Measurements from ENCODE around the gene MACROD2.
"Not testable (repeated sequence)": the region's sequence is repeated elsewhere in the genome, so short reads cannot be mapped to it uniquely, and the experiment has no call there.

The MACROD2 gene

DNA sequence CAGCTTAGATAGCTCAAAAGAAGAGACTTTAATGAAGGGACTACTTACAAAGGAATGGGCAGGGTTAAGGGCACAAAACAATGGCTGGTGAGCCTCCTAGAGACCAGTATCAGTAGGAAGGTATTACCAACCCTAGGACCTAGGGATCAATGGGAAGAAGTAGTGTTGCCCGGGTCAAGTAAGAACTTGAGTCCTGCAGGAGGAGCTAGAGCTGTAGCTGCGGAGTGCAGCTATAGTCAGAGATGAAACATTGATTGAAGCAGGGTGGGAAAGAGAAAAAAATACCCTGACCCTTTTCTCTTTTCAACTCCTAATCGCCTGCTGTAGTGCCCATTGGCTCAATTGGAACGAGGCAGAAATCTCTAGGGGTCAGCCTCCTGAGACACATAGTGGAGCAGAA is 198.1 kb downstream of the MACROD2 start:
- no peak overlapping the region for H3K9ac ChIP-seq (ENCODE audit: low read depth, low read length)
- H3K4me2 ChIP-seq (ENCODE audit: low read length): no peak overlapping the region
- H3K4me3 ChIP-seq (ENCODE audit: low read length): no peak overlapping the region
- no peaks in the 10 kb centered on the region for H3K27me3 ChIP-seq (ENCODE audit: control insufficient read depth, insufficient read depth, low read length)
- H3K4me1 ChIP-seq (ENCODE audit: control insufficient read depth, insufficient read depth, low read length): peaks cover 12% of the 10 kb centered on the region
- H3K36me3 ChIP-seq (ENCODE audit: insufficient read depth, low read length): no peaks in the 10 kb centered on the region
- H3K9me3 ChIP-seq (replicated peaks; ENCODE audit: low read length): no peaks in the 10 kb centered on the region

DNA sequence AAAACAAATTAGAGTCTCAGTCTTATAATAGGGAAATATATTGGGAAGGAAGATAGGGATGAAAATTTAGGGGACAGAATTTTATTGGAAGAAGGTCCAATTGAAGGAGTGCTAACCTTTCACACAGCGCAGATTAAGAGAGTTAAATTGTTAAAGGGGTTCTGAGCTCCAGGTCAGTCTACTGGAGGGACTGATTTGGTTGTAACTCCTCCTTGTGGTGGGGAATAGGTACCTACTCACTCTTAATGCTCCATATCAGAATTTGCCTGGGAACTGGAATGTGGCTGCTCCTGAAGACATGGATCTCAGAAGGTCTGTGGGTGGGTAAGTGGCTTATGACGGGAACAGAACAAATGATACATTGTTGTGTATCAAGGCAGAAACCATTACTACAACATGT is 198.6 kb downstream of the MACROD2 start:
- H3K9me3 ChIP-seq (replicated peaks; ENCODE audit: low read length): no peaks in the 10 kb centered on the region

DNA sequence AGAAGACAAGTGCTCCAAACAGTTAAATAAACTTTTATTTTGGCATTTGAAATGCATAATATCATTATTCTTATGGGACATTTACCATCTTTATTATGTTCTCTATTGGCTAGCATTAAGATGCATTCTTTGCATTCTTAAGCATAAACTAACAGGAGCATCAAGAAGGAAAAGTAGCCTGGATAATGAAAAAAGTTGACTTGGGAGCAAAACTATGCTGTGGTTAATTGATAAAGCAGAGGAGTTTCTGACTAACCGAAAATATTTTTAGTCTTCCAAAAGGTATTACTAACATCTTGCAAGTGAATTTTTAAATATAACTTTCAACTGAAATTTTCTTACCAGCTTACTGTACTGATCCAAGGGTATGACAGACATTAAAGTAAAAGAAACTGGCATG is 201.8 kb downstream of the MACROD2 start:
- H3K9ac ChIP-seq (ENCODE audit: low read depth, low read length): no peak overlapping the region
- no peak overlapping the region for H3K4me2 ChIP-seq (ENCODE audit: low read length)
- H3K36me3 ChIP-seq (ENCODE audit: insufficient read depth, low read length): no peaks in the 10 kb centered on the region
- no peaks in the 10 kb centered on the region for H3K9me3 ChIP-seq (replicated peaks; ENCODE audit: low read length)
- H3K27me3 ChIP-seq (ENCODE audit: control insufficient read depth, insufficient read depth, low read length): no peaks in the 10 kb centered on the region
- no peak overlapping the region for H3K4me3 ChIP-seq (ENCODE audit: low read length)
- peaks cover 12% of the 10 kb centered on the region for H3K4me1 ChIP-seq (ENCODE audit: control insufficient read depth, insufficient read depth, low read length)

More for the DNA sequence above, 198.6 kb downstream of the MACROD2 start:
- Histone ChIP-seq H3K27me3 (ENCODE audit: control insufficient read depth, insufficient read depth, low read length) (no peaks in the 10 kb centered on the region), H3K4me2 (ENCODE audit: low read length) (no peak overlapping the region), H3K4me1 (ENCODE audit: control insufficient read depth, insufficient read depth, low read length) (peaks cover 12% of the 10 kb centered on the region), H3K9ac (ENCODE audit: low read depth, low read length) (no peak overlapping the region), H3K36me3 (ENCODE audit: insufficient read depth, low read length) (no peaks in the 10 kb centered on the region), H3K4me3 (ENCODE audit: low read length) (no peak overlapping the region)

DNA sequence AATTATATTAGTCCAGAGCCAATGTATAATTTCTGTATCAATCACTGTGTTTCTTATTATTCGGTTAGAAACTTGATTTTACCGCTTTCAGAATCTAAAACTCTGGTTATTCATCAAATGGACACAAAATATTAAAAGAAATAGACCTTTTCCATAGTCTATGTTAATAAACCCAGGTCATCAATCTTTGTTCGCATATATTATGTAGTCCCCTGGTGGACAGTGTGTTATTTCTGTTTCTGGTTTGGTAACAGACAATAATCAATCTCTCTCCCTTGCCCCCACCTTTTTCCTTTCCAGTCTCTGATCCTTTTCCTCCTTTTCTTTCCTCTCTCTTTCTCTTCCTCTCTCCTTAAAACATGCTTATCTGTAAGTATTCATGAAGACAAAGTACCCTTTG is 203.1 kb downstream of the MACROD2 start:
- Histone ChIP-seq H3K27me3 (ENCODE audit: control insufficient read depth, insufficient read depth, low read length) (no peaks in the 10 kb centered on the region), H3K36me3 (ENCODE audit: insufficient read depth, low read length) (no peaks in the 10 kb centered on the region), H3K4me1 (ENCODE audit: control insufficient read depth, insufficient read depth, low read length) (peaks cover 12% of the 10 kb centered on the region), H3K9me3 (replicated peaks; ENCODE audit: low read length) (no peaks in the 10 kb centered on the region), H3K4me3 (ENCODE audit: low read length) (no peak overlapping the region), H3K9ac (ENCODE audit: low read depth, low read length) (no peak overlapping the region), H3K4me2 (ENCODE audit: low read length) (no peak overlapping the region)

DNA sequence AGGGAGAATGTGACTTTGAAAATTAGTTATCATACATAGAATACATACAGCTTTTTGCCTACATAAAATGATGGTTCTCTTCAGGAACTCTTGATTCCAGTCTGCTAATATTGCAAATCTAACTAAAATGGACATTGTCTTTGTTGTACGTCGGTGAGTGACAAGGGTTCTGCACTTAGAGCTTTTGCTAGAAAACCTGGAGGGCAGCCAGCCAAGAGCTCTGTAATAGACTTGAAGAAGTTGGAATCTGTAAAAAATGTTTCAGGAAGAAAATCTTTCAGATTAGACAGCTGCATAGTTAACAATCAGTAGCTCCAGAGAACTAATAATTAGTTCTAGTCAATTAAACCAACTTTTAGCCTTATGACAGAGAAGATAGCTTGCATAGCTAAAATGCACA is 203.8 kb downstream of the MACROD2 start:
- Histone ChIP-seq H3K4me3 (ENCODE audit: low read length) (no peak overlapping the region), H3K9ac (ENCODE audit: low read depth, low read length) (no peak overlapping the region), H3K27me3 (ENCODE audit: control insufficient read depth, insufficient read depth, low read length) (no peaks in the 10 kb centered on the region), H3K9me3 (replicated peaks; ENCODE audit: low read length) (no peaks in the 10 kb centered on the region), H3K4me1 (ENCODE audit: control insufficient read depth, insufficient read depth, low read length) (peaks cover 12% of the 10 kb centered on the region), H3K36me3 (ENCODE audit: insufficient read depth, low read length) (no peaks in the 10 kb centered on the region), H3K4me2 (ENCODE audit: low read length) (no peak overlapping the region)

DNA sequence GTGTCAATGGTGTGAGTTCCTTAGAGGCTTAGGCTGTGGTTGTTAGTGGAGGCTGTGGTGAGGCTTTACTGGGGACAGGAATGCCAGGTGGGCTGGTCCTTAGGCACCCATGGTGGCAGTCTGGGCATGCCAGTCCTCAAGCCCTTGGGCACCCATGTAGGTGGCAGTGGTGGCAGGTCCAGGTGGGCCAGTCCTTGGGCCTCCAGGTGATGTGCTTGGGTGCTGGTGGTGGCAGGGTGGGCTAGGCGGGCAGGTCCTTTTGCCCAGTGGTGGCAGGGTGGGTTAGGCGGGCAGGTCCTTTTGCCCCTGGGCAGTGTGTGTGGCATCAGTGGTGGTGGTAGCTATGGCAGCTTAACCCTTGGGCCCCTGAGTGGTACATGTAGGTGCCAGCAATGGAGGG is 208.3 kb downstream of the MACROD2 start:
- no peaks in the 10 kb centered on the region for H3K27me3 ChIP-seq (ENCODE audit: control insufficient read depth, insufficient read depth, low read length)
- H3K4me2 ChIP-seq (ENCODE audit: low read length): no peak overlapping the region
- H3K9ac ChIP-seq (ENCODE audit: low read depth, low read length): no peak overlapping the region
- H3K4me3 ChIP-seq (ENCODE audit: low read length): no peak overlapping the region
- H3K4me1 ChIP-seq (ENCODE audit: control insufficient read depth, insufficient read depth, low read length): no peaks in the 10 kb centered on the region
- no peaks in the 10 kb centered on the region for H3K9me3 ChIP-seq (replicated peaks; ENCODE audit: low read length)
- H3K36me3 ChIP-seq (ENCODE audit: insufficient read depth, low read length): no peaks in the 10 kb centered on the region

DNA sequence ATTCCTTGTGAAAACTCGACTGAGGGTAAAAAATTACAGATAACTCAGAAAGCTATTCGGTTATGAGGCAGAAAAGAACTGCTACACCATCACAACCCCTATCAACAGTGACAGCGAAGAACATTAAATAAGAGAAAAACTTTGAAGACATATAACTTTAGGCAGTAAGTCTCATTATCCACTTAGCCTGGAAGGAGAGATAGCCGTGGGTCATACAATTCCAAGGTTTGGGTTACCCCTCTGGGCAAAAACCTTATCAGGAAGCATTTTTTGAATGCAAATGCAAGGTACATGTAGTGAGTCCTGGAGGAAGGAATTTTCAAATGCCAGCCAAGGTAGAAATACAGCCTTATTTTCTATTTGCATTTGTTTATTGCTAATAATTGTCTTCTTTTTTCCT is 212.3 kb downstream of the MACROD2 start:
- Histone ChIP-seq H3K4me1 (ENCODE audit: control insufficient read depth, insufficient read depth, low read length) (no peaks in the 10 kb centered on the region), H3K4me2 (ENCODE audit: low read length) (no peak overlapping the region), H3K27me3 (ENCODE audit: control insufficient read depth, insufficient read depth, low read length) (no peaks in the 10 kb centered on the region), H3K9me3 (replicated peaks; ENCODE audit: low read length) (no peaks in the 10 kb centered on the region), H3K36me3 (ENCODE audit: insufficient read depth, low read length) (no peaks in the 10 kb centered on the region), H3K4me3 (ENCODE audit: low read length) (no peak overlapping the region), H3K9ac (ENCODE audit: low read depth, low read length) (no peak overlapping the region)

DNA sequence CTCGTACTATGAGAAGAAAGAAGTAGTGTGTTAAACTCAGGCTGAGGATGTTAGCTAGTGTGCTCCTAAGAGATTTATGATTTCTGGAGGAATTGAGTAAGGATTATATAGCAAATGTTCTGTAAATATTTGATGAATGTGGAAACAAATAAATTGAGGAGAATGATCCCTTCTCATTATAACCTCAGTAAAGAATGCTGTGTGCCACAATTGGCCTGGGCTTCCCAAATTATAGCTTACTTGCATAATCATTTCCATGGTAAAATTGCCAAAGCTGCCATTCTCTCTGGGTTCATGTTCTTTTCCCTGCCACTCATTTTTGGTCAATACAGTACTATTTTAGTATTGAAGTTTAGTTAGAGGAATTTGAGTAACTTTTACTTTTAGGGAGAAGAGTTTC is 213.6 kb downstream of the MACROD2 start:
- Histone ChIP-seq H3K36me3 (ENCODE audit: insufficient read depth, low read length) (no peaks in the 10 kb centered on the region), H3K4me1 (ENCODE audit: control insufficient read depth, insufficient read depth, low read length) (no peaks in the 10 kb centered on the region), H3K27me3 (ENCODE audit: control insufficient read depth, insufficient read depth, low read length) (no peaks in the 10 kb centered on the region), H3K4me3 (ENCODE audit: low read length) (no peak overlapping the region), H3K4me2 (ENCODE audit: low read length) (no peak overlapping the region), H3K9ac (ENCODE audit: low read depth, low read length) (no peak overlapping the region), H3K9me3 (replicated peaks; ENCODE audit: low read length) (no peaks in the 10 kb centered on the region)

DNA sequence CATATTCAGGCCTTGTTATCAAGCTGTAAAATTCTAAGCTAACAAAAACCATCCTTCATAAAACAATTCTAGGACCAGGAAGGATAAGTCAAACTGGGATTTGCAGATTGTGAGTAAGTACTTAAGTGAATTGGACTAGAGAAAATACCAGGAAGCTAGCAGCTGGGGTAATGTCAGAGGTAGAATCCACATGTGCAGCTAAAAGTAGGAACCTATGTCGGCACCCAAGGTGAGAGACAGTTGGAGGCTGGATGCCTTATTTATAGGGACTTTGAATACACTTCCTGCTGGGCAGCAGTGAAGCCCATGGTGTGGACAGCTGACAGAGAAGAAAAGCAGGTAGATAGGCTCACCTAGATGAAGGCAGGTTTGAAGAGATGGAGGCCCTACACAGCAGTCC is 214.8 kb downstream of the MACROD2 start:
- Histone ChIP-seq H3K4me3 (ENCODE audit: low read length) (no peak overlapping the region), H3K4me2 (ENCODE audit: low read length) (no peak overlapping the region), H3K4me1 (ENCODE audit: control insufficient read depth, insufficient read depth, low read length) (no peaks in the 10 kb centered on the region), H3K27me3 (ENCODE audit: control insufficient read depth, insufficient read depth, low read length) (no peaks in the 10 kb centered on the region), H3K36me3 (ENCODE audit: insufficient read depth, low read length) (no peaks in the 10 kb centered on the region), H3K9ac (ENCODE audit: low read depth, low read length) (no peak overlapping the region), H3K9me3 (replicated peaks; ENCODE audit: low read length) (no peaks in the 10 kb centered on the region)

DNA sequence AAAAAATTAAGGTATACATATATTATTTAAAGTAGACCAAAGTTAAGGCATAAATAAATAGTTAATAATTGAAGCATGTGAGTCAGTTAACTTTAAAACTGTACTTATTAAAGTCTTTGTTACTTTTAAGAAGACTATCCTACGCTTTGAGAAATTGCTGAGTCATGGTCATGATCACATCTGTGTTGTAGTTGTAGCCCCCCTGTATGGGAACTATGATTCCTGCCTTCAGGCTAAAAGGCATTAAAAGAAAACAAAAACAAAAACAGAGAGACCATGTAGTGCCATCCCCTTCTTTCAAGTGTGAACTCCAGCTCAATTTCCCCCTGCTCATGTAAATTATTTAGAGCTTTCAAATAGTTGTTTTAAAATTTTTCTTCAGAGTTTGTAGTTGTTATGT is 218.7 kb downstream of the MACROD2 start:
- H3K36me3 ChIP-seq (ENCODE audit: insufficient read depth, low read length): no peaks in the 10 kb centered on the region
- no peak overlapping the region for H3K4me2 ChIP-seq (ENCODE audit: low read length)
- no peak overlapping the region for H3K4me3 ChIP-seq (ENCODE audit: low read length)

DNA sequence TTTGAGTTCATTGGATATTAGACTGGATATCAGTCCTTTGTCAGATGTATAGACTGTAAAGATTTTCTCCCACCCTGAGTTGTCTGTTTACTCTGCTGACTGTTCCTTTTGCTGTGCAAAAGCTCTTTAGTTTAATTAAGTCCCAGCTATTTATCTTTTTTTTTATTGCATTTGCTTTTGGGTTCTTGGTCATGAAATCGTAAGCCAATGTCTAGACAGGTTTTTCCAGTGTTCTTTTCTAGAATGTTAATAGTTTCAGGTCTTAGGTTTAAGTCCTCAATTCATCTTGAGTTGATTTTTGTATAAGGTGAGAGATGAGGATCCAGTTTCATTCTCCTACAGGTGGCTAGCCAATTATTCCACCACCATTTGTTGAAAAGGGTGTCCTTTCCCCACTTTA is 220.6 kb downstream of the MACROD2 start:
- not testable (repeated sequence) for H3K4me1 ChIP-seq (ENCODE audit: control insufficient read depth, insufficient read depth, low read length); H3K27me3 ChIP-seq (ENCODE audit: control insufficient read depth, insufficient read depth, low read length)

More for the DNA sequence above, 218.7 kb downstream of the MACROD2 start:
- Histone ChIP-seq H3K9me3 (replicated peaks; ENCODE audit: low read length) (no peaks in the 10 kb centered on the region), H3K27me3 (ENCODE audit: control insufficient read depth, insufficient read depth, low read length) (no peaks in the 10 kb centered on the region), H3K9ac (ENCODE audit: low read depth, low read length) (no peak overlapping the region), H3K4me1 (ENCODE audit: control insufficient read depth, insufficient read depth, low read length) (no peaks in the 10 kb centered on the region)

DNA sequence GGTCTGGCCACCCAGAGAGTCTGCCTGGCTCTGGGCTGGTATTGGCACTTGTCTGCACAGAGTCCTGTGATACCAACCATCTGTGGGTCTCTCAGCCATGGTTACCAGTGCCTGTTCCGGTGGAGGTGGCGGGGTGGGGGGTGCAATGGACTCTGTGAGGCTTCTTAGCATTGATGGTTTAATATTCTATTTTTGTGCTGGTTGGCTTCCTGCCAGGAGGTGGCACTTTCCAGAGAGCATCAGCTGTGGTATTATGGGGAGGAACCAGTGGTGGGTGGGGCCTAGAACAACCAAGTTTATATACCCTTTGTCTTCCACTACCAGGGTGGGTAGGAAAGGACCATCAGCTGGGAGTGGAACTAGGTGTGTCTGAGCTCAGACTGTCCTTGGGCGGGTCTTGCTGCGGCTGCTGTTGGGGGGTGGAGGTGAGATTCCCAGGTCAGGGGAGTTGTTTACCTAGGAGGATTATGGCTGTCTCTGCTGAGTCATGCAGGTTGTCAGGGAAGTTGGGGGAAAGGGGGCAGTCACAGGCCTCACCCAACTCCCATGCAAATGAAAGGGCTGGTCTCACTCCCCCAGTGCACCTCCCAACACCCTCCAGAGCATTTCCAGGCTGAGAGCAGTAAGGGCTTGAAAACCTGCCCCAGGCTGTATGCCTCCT is 224.6 kb downstream of the MACROD2 start:
- no peaks in the 10 kb centered on the region for H3K36me3 ChIP-seq (ENCODE audit: insufficient read depth, low read length)
- H3K9me3 ChIP-seq (replicated peaks; ENCODE audit: low read length): no peaks in the 10 kb centered on the region
- H3K9ac ChIP-seq (ENCODE audit: low read depth, low read length): no peak overlapping the region
- no peak overlapping the region for H3K4me2 ChIP-seq (ENCODE audit: low read length)
- no peaks in the 10 kb centered on the region for H3K4me1 ChIP-seq (ENCODE audit: control insufficient read depth, insufficient read depth, low read length)
- no peak overlapping the region for H3K4me3 ChIP-seq (ENCODE audit: low read length)
- H3K27me3 ChIP-seq (ENCODE audit: control insufficient read depth, insufficient read depth, low read length): no peaks in the 10 kb centered on the region

More for the DNA sequence above, 220.6 kb downstream of the MACROD2 start:
- not testable (repeated sequence) for H3K4me2 ChIP-seq (ENCODE audit: low read length); H3K4me3 ChIP-seq (ENCODE audit: low read length); H3K9me3 ChIP-seq (replicated peaks; ENCODE audit: low read length); H3K9ac ChIP-seq (ENCODE audit: low read depth, low read length); H3K36me3 ChIP-seq (ENCODE audit: insufficient read depth, low read length)

Measured in skeletal muscle satellite cell (primary cell).